A549 (cell line): ENCODE measurements around the gene ATP6V1F. TPM values are rescaled to one million over a fixed set of nuclear protein-coding genes. Genes with fewer than 3 reads are reported as not detected.
A peak's percentile ranks its signal among the peaks of the same experiment; 100 is the strongest.

Experiments
- ATAC-seq, 2 experiments: fragments of 200-7000 bp in 1 of 2; fragments of >200 bp in 1 of 2; cut with Nextera tagmentation in 1 of 2; cut with Tn5 transposase in 1 of 2; 3 replicates each; pipeline versions ENCODE4 v1.8.0 to v1.9.1; 2018 to 2020; ENCODE audit warnings: mild to moderate bottlenecking in 1 of 2, moderate library complexity in 1 of 2
- CTCF ChIA-PET: fragments of 300-600 bp; sonication (Branson Sonifier 250); formaldehyde crosslinking; extraction: SDS; loops from one replicate; lab custom pipeline; 2021; ENCODE audit warnings: antibody characterized with exemption, inconsistent platforms; lab: Yijun Ruan, JAX
- POLR2A ChIA-PET: fragments of 350-600 bp; formaldehyde crosslinking; extraction: SDS; loops from one replicate; lab custom pipeline; 2021; ENCODE audit warnings: antibody characterized with exemption, inconsistent platforms; lab: Yijun Ruan, JAX
- DNase-seq, 2 experiments: peaks; one replicate each; pipeline versions ENCODE4 v3.0.0 to v3.0.0-alpha.2; 2011 to 2016; ENCODE audit warnings: low read depth in 1 of 2, low spot score in 1 of 2
- FAIRE-seq: peaks from 2 replicates; lab custom pipeline; 2011; peaks lifted over from hg19 to GRCh38; lab: Jason Lieb, UNC
- H3K27ac ChIP-seq, 2 experiments: fragments of >200 bp; sonication (Bioruptor Twin); formaldehyde crosslinking; 3 replicates each; pipeline ENCODE4 v1.5.1; 2016 to 2017
- H3K4me1 ChIP-seq: fragments of >200 bp; sonication (Bioruptor Twin); formaldehyde crosslinking; 3 replicates; pipeline ENCODE4 v1.6.1; 2016
- H3K4me2 ChIP-seq: fragments of >200 bp; sonication (Bioruptor Twin); formaldehyde crosslinking; 3 replicates; pipeline ENCODE4 v1.6.1; 2016
- H3K4me3 ChIP-seq: fragments of >200 bp; sonication (Bioruptor Twin); formaldehyde crosslinking; 3 replicates; pipeline ENCODE4 v1.5.1; 2016
- H3K9me3 ChIP-seq: fragments of >200 bp; sonication (Bioruptor Twin); formaldehyde crosslinking; 3 replicates; pipeline ENCODE4 v1.6.1; 2016
- BHLHE40 ChIP-seq: IDR thresholded peaks from 2 replicates; pipeline ENCODE4 v1.6.1; 2012; ENCODE audit warnings: low read depth, low read length, inconsistent platforms
- CHD4 ChIP-seq: fragments of 200-600 bp; sonication (generic); IDR thresholded peaks from 2 replicates; pipeline ENCODE4 v1.6.1; 2016; ENCODE audit warnings: antibody characterized with exemption, mild to moderate bottlenecking, borderline replicate concordance
- CTCF ChIP-seq: fragments of >200 bp; sonication (Bioruptor Twin); formaldehyde crosslinking; IDR thresholded peaks from 3 replicates; pipeline ENCODE4 v1.5.1; 2016
- ESRRA ChIP-seq: fragments of 150-350 bp; IDR thresholded peaks from 2 replicates; pipeline ENCODE4 v1.6.1; 2014; ENCODE audit warnings: mild to moderate bottlenecking, low read length, borderline replicate concordance
- HMGXB4 ChIP-seq: fragments of 250-450 bp; sonication (Bioruptor Pico); IDR thresholded peaks from 2 replicates; pipeline ENCODE4 v1.5.0; 2021; ENCODE audit warnings: mild to moderate bottlenecking, moderate library complexity, borderline replicate concordance
- JUNB ChIP-seq: fragments of >200 bp; sonication (Bioruptor Twin); formaldehyde crosslinking; IDR thresholded peaks from 2 replicates; pipeline ENCODE4 v1.6.1; 2016
- KDM5A ChIP-seq: fragments of 200-600 bp; sonication (generic); IDR thresholded peaks from 2 replicates; pipeline ENCODE4 v1.6.1; 2016; ENCODE audit warnings: antibody characterized with exemption, mild to moderate bottlenecking
- MAFK ChIP-seq: fragments of 450-650 bp; IDR thresholded peaks from 2 replicates; pipeline ENCODE4 v1.6.1; 2014; ENCODE audit not compliant: partially characterized antibody
- NFE2L2 ChIP-seq: fragments of 150-350 bp; conservative IDR thresholded peaks from 2 replicates; pipeline ENCODE4 v1.6.1; 2014; ENCODE audit warnings: low read length
- NPAS2 ChIP-seq: fragments of 250-450 bp; sonication (Bioruptor Pico); IDR thresholded peaks from 2 replicates; pipeline ENCODE4 v1.8.0; 2022; ENCODE audit warnings: mild to moderate bottlenecking, moderate library complexity, borderline replicate concordance
- PHF8 ChIP-seq: fragments of 200-600 bp; sonication (generic); IDR thresholded peaks from 2 replicates; pipeline ENCODE4 v1.6.1; 2016; ENCODE audit warnings: low read depth, mild to moderate bottlenecking, antibody characterized with exemption, moderate library complexity, borderline replicate concordance
- POLR2AphosphoS2 ChIP-seq: conservative IDR thresholded peaks from 2 replicates; pipeline ENCODE4 v1.6.1; 2012; ENCODE audit warnings: low read length, improper control_type of control experiment, inconsistent platforms
- RAD21 ChIP-seq, 2 experiments: fragments of >200 bp in 1 of 2; sonication (Bioruptor Twin) in 1 of 2; formaldehyde crosslinking in 1 of 2; IDR thresholded peaks in 1 of 2; conservative IDR thresholded peaks in 1 of 2; 2 replicates in 1 of 2; 3 replicates in 1 of 2; pipeline ENCODE4 v1.6.1; 2012 to 2018; ENCODE audit warnings: inconsistent platforms in 1 of 2
- RNF2 ChIP-seq: fragments of 200-600 bp; sonication (generic); IDR thresholded peaks from 2 replicates; pipeline ENCODE4 v1.6.1; 2016; ENCODE audit warnings: low read depth, mild to moderate bottlenecking, antibody characterized with exemption, moderate library complexity, borderline replicate concordance
- SMC3 ChIP-seq: fragments of >200 bp; sonication (Bioruptor Twin); formaldehyde crosslinking; IDR thresholded peaks from 3 replicates; pipeline ENCODE4 v1.6.1; 2018; ENCODE audit warnings: inconsistent platforms
- USF2 ChIP-seq: fragments of 450-650 bp; IDR thresholded peaks from 2 replicates; pipeline ENCODE4 v1.6.1; 2014; ENCODE audit warnings: antibody characterized with exemption
- ZSCAN20 ChIP-seq: fragments of 250-450 bp; sonication (Bioruptor Pico); IDR thresholded peaks from 2 replicates; pipeline ENCODE4 v1.8.0; 2022; ENCODE audit warnings: mild to moderate bottlenecking, moderate library complexity
- WGBS: methylation state at CpG from one replicate; pipeline ENCODE4 v1.1.6; 2017; ENCODE audit errors: missing lambda C conversion rate; 5-methylcytosine and 5-hydroxymethylcytosine counted together
- polyA plus RNA-seq, 4 experiments: library from polyadenylated mRNA; depleted of rRNA in 3 of 4; stranded (reverse); fragments of >200 nt; fragmentation: RNase III in 1 of 4; extraction: RNeasy Plus Mini Kit Qiagen cat#74134 plus additional on column Dnase treatment in 1 of 4; gene quantifications; 2 replicates in 3 of 4; 3 replicates in 1 of 4; pipeline ENCODE4 v1.2.3, GENCODE V29; 2011 to 2017
- TF ChIP-seq, protein P1 (sequence below): fragments of >200 bp; sonication (Bioruptor Twin); formaldehyde crosslinking; IDR thresholded peaks from 2 replicates; pipeline ENCODE4 v1.6.1; 2016
- TF ChIP-seq, protein P2 (sequence below): IDR thresholded peaks from 2 replicates; pipeline ENCODE4 v1.6.1; 2012

The ATP6V1F gene
- polyA plus RNA-seq, 2 of the 4 experiments (the other 2 are of a cell fraction) = 155 to 229 TPM

DNA sequence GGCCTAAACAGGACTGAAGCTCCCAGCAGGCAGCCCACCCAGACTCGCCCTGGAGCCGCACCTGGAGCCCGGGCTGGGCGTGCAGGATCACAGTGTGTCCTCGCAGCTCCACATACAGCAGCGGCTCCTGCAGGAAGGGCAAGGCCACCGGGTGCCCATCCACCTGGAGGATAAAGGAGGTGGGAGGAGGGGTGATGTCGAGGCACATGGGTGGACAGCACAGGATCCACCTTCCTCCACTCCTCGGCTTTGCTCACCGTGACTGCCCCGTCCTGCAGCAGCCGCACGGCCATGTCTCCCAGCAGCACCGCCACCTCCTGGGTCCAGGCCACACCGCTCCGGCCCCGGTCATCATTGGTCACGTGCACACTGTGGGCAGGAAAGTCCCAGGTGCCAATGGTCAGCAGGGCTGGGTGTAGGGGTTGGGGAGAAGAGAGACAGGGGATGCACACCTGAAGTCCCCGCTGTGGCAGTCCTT lies 16.8 kb downstream of the ATP6V1F start:
- no peak for TF ChIP-seq NFE2L2
- no peak for TF ChIP-seq CHD4
- no peak for TF ChIP-seq SMC3
- no peak for TF ChIP-seq BHLHE40
- TF ChIP-seq MAFK = no peak
- TF ChIP-seq RNF2 = no peak
- no peak for TF ChIP-seq POLR2AphosphoS2
- no peak for TF ChIP-seq ZSCAN20 (CRISPR knock-in tag)
- no peak for TF ChIP-seq HMGXB4 (CRISPR knock-in tag)
- TF ChIP-seq ESRRA = no peak
- no peak for TF ChIP-seq KDM5A
- no peak for TF ChIP-seq USF2
- no peak for TF ChIP-seq PHF8
- TF ChIP-seq JUNB = no peak
- TF ChIP-seq, protein P1, sequence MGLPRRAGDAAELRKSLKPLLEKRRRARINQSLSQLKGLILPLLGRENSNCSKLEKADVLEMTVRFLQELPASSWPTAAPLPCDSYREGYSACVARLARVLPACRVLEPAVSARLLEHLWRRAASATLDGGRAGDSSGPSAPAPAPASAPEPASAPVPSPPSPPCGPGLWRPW = no peak
- TF ChIP-seq, all 56 proteins: peak for 0
- H3K27ac ChIP-seq = no peak overlapping the region
- no peak overlapping the region for H3K4me3 ChIP-seq
- DNase-seq (no peak), ATAC-seq (peak; percentile 1 to 3; a peak in 2 of 6 replicates), FAIRE-seq (no peak)
- H3K4me1 ChIP-seq = no peaks in the 10 kb centered on the region
- POLR2A ChIA-PET = no interaction called here
- CTCF ChIA-PET = interaction anchor here (0.8 to 9.4 kb wide), 25 partner anchors 12 to 532 kb away, joined by 3 to 225 read pairs (median 4); partner anchors contain the start of genes ATP6V1F and CCDC136
- no peaks in the 10 kb centered on the region for H3K9me3 ChIP-seq
- WGBS = 64% methylated on average over 13 of the region's 19 CpGs
- H3K4me2 ChIP-seq = no peak overlapping the region

GRCh38 chr7:128879939-128880746 lies 17.5 kb downstream of the ATP6V1F start:
- DNase-seq (peak; percentile 68 to 96), FAIRE-seq (no peak), ATAC-seq (peak; percentile 82 to 91)
- ChIA-PET POLR2A (interaction anchor here (0.7 kb wide), 1 partner anchor 248 kb away, joined by 11 read pairs; no protein-coding TSS in a partner anchor), CTCF (interaction anchor here (0.6 to 9.4 kb wide), 41 partner anchors 12 to 533 kb away, joined by 3 to 225 read pairs (median 4); partner anchors contain the start of genes ATP6V1F and CCDC136)
- 60% methylated on average over 17 of the region's 31 CpGs for WGBS
- no peak overlapping the region for H3K4me3 ChIP-seq
- H3K27ac ChIP-seq = no peak overlapping the region
- no peaks in the 10 kb centered on the region for H3K4me1 ChIP-seq
- 0 out of 3 replicates have a peak overlapping the region, but pooled peaks have one; percentile 2 for H3K4me2 ChIP-seq
- H3K9me3 ChIP-seq = no peaks in the 10 kb centered on the region
- TF ChIP-seq BHLHE40 = no peak
- TF ChIP-seq, protein P2, sequence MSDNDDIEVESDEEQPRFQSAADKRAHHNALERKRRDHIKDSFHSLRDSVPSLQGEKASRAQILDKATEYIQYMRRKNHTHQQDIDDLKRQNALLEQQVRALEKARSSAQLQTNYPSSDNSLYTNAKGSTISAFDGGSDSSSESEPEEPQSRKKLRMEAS = no peak
- peak; percentile 71 for TF ChIP-seq SMC3
- TF ChIP-seq NPAS2 (CRISPR knock-in tag) = no peak
- peak; percentile 89 to 94 for TF ChIP-seq RAD21 (conservative IDR thresholded peaks at IDR 0.05 in 1 of 2, IDR thresholded peaks at IDR 0.05 in 1 of 2)
- peak; percentile 76 for TF ChIP-seq CTCF
- TF ChIP-seq, all 56 proteins: peak for 3
